PFSK-1 (cell line): ENCODE measurements around the gene AP3B1.

Experiments used
- POLR2AphosphoS5 ChIP-seq: IDR thresholded peaks from 2 replicates; pipeline ENCODE4 v1.6.1; 2012; ENCODE audit warnings: low read depth, mild to moderate bottlenecking, control low read depth, low read length, moderate library complexity
- REST ChIP-seq, 2 experiments: IDR thresholded peaks; 2 replicates each; pipeline versions ENCODE4 v1.6.1 to v1.8.0; 2011 to 2012; ENCODE audit warnings: low read depth in 2 of 2, low read length in 2 of 2, control low read depth in 1 of 2, inconsistent platforms in 1 of 2, mild to moderate bottlenecking in 1 of 2, moderate library complexity in 1 of 2; ENCODE audit not compliant: insufficient read depth in 1 of 2
- TAF1 ChIP-seq: IDR thresholded peaks from 2 replicates; pipeline ENCODE4 v1.6.1; 2012; ENCODE audit warnings: low read length, control low read depth, borderline replicate concordance; ENCODE audit not compliant: insufficient read depth

- TF ChIP-seq POLR2AphosphoS5 (no peak), REST (IDR thresholded peaks at IDR 0.05; ENCODE audit: insufficient read depth in 1 of 2, low read depth in 2 of 2, low read length in 2 of 2) (no peak), TAF1 (no peak)
Measured at GRCh38 chr5:78253201-78253600, 41.3 kb downstream of the AP3B1 start.
